Spleen (tissue), 7 donors: ENCODE data around the gene CALHM2.

Experiments
- CTCF ChIP-seq, 11 experiments: fragments of 200-600 bp in 7 of 11; fragments of 450-650 bp in 4 of 11; sonication (generic) in 4 of 11; IDR thresholded peaks in 8 of 11; conservative IDR thresholded peaks in 3 of 11; 1 replicate in 7 of 11; 2 replicates in 4 of 11; pipeline versions ENCODE4 v1.4.0 to v1.8.0; 2016 to 2021; ENCODE audit warnings: antibody characterized with exemption in 11 of 11, inconsistent platforms in 4 of 11, mild to moderate bottlenecking in 1 of 11
- POLR2A ChIP-seq, 3 donors: fragments of 450-650 bp; IDR thresholded peaks; one replicate each; pipeline ENCODE4 v1.5.1; 2017; ENCODE audit warnings: antibody characterized with exemption in 3 of 3, mild to moderate bottlenecking in 1 of 3
- donor health status: DM: no; HTN: no; CAD: no; lungs with moderate emphysema.
- donor health status: DM: no; HTN: no; CAD: no.
- donor health status: DM: no; HTN: no; CAD: no.

GRCh38 chr10:103419101-103419500 is 33.1 kb downstream of the CALHM2 start:
- TF ChIP-seq CTCF (IDR thresholded peaks at IDR 0.05 in 8 of 11, conservative IDR thresholded peaks at IDR 0.05 in 3 of 11) (no peak), POLR2A (IDR thresholded peaks at IDR 0.05) (no peak)
